ENCODE measurements around the gene AUTS2. TPM values are rescaled to one million over a fixed set of nuclear protein-coding genes. Genes with fewer than 3 reads are reported as not detected.

Gene AUTS2
- total RNA-seq, 3 donors from 2014 or later: 31.2 to 67.6 (median 36.5) TPM

DNA sequence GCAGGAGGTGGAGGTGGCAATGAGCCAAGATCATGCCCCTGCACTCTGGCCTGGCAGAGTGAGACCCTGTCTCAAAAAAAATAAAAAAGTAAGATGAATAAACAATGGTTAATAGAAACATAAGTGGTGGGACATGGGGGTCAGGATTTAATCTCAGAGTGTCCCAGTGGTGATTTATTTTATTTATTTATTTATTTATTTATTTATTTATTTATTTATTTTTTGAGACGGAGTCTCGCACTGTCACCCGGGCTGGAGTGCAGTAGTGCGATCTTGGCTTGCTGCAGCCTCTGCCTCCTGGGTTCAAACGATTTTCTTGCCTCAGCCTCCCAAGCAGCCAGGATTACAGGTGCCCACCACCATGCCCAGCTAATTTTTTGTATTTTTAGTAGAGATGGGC is 1051.0 kb downstream of the AUTS2 start:
- no peak for DNase-seq
- no peak for ATAC-seq
- H3K4me1 ChIP-seq (ENCODE audit: low read depth): no peaks in the 10 kb centered on the region
- no peaks in the 10 kb centered on the region for H3K36me3 ChIP-seq (ENCODE audit: low read depth)
- no peak overlapping the region for H3K4me3 ChIP-seq
- intact Hi-C loops (cut with DNase I, micrococcal nuclease): no loop called here
- no peaks in the 10 kb centered on the region for H3K9me3 ChIP-seq
- TF ChIP-seq, protein P1, sequence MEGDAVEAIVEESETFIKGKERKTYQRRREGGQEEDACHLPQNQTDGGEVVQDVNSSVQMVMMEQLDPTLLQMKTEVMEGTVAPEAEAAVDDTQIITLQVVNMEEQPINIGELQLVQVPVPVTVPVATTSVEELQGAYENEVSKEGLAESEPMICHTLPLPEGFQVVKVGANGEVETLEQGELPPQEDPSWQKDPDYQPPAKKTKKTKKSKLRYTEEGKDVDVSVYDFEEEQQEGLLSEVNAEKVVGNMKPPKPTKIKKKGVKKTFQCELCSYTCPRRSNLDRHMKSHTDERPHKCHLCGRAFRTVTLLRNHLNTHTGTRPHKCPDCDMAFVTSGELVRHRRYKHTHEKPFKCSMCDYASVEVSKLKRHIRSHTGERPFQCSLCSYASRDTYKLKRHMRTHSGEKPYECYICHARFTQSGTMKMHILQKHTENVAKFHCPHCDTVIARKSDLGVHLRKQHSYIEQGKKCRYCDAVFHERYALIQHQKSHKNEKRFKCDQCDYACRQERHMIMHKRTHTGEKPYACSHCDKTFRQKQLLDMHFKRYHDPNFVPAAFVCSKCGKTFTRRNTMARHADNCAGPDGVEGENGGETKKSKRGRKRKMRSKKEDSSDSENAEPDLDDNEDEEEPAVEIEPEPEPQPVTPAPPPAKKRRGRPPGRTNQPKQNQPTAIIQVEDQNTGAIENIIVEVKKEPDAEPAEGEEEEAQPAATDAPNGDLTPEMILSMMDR (IDR thresholded peaks at IDR 0.05): no peak

DNA sequence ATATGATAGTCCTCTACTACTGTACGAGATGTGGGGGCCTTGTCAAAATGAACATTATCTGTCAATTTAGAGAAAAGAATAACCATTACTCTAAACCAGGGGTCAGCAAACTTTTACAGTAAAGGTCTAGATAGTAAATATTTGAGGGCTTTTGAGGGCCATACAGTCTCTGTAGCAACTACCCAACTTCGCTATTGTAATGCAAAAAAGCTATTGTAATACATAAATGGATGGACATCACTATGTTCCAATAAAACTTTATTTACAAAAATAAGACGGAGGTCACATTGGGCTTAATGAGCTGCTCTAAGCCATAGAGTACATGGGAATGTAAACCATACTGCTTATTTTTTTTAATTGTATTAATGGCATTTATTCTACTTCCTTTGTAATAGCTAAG is 1055.9 kb downstream of the AUTS2 start:
- Histone ChIP-seq H3K4me1 (ENCODE audit: low read depth) (no peaks in the 10 kb centered on the region), H3K9me3 (no peaks in the 10 kb centered on the region), H3K36me3 (ENCODE audit: low read depth) (no peaks in the 10 kb centered on the region), H3K4me3 (no peak overlapping the region)
- intact Hi-C loops (cut with DNase I, micrococcal nuclease): no loop called here
- DNase-seq (no peak), ATAC-seq (no peak)
- TF ChIP-seq, protein P1 (IDR thresholded peaks at IDR 0.05): no peak

DNA sequence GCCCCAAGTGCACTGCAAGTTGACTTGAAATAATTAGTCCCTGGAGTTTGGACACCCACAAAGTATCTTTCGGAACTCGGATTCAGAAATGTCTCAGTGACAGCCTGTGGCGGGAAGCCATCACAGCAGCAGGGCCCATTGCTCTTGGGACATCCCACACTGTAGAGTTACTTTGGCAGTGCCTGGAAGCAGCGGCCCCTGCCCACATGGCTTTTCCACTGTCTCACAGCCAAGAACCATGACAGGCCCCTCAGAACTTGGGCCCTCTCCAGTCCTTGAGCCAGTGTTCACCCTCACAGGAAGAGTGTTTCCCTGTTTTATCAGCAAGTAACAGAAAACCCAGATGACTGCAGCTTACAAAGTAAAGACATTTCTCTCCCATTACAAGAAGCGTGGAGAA is 1056.7 kb downstream of the AUTS2 start:
- ATAC-seq: no peak

DNA sequence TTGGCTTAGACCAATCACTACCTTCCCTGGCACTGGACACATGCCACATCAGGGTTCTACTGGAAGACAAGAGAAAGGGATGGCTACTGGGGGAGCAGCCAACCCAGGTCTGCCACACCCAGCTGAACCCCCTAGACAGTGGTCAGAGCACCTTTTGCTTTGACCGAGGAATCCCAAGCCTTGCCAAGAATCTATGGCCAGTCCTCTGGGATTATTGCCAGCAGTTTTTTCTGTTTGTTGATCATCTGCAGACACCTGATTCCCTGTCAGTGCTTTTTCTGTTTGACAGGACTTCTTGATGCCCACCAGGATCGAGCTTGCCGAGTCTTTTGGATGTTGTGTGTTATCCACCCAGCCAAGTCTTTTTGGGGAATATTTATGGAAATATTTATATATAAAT is 1057.4 kb downstream of the AUTS2 start:
- Histone ChIP-seq H3K36me3 (ENCODE audit: low read depth) (no peaks in the 10 kb centered on the region), H3K4me1 (ENCODE audit: low read depth) (peaks cover 4% of the 10 kb centered on the region), H3K9me3 (no peaks in the 10 kb centered on the region), H3K4me3 (no peak overlapping the region)
- intact Hi-C loops (cut with DNase I, micrococcal nuclease): no loop called here
- no peak for DNase-seq
- TF ChIP-seq, protein P1 (IDR thresholded peaks at IDR 0.05): no peak
- ATAC-seq: no peak

More for the DNA sequence above, 1056.7 kb downstream of the AUTS2 start:
- DNase-seq: no peak
- Histone ChIP-seq H3K4me3 (no peak overlapping the region), H3K4me1 (ENCODE audit: low read depth) (no peaks in the 10 kb centered on the region), H3K36me3 (ENCODE audit: low read depth) (no peaks in the 10 kb centered on the region), H3K9me3 (no peaks in the 10 kb centered on the region)
- TF ChIP-seq, protein P1 (IDR thresholded peaks at IDR 0.05): no peak
- intact Hi-C loops (cut with DNase I, micrococcal nuclease): no loop called here

DNA sequence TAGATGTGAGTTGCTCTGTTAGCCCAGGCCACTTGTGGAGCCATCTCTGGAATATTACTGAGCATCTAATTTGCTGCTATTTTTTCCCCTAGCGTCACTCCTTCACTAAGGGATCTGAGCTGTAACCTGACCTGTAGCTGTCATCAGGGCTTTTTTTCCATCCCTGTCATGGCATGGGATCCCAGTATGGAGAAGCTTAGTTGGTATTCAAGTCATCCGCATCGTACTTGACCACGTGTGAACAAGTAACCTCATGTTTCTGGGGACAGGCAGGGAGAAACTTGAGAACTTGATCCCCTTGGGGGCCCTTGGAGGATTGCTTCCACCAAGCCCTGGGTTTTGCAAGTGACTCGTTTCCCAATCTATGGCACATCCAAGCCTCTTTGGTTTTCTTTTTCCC is 1059.3 kb downstream of the AUTS2 start:
- no peak for DNase-seq
- no peak for ATAC-seq
- H3K4me1 ChIP-seq (ENCODE audit: low read depth): peaks cover 5% of the 10 kb centered on the region
- intact Hi-C loops (cut with DNase I, micrococcal nuclease): no loop called here
- H3K4me3 ChIP-seq: no peak overlapping the region
- no peaks in the 10 kb centered on the region for H3K9me3 ChIP-seq
- H3K36me3 ChIP-seq (ENCODE audit: low read depth): no peaks in the 10 kb centered on the region
- TF ChIP-seq, protein P1 (IDR thresholded peaks at IDR 0.05): no peak

DNA sequence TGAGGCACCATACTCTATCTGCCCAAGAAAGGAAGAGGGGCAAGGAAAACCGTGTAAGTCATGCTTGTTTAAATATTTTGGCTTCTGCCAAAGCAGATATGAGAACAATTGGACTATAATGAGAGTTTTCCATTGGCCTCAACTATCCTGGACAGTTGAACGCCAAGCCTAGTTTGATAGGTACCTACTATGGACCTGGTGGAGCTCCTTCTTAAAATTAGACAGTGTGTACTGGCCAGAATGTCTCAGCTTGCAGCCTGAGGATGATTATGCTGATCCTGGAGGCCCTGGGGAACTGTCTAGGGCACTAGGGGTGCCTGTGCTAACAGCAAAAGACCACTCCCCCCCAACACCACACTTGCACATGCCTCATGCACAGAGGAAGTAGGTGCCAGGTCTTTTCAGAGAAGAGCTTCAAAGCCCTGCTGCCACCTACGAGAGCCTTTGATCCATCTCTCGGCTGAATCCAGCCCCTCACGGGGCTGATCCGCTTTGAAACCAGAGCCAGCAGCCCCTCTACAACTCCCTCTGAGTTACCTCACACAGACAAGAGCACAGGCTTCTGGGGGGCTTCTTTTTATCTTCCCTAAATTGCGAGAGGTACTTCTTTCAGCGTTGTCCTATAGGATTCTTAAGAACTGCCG is 1059.8 kb downstream of the AUTS2 start:
- no peak for DNase-seq
- TF ChIP-seq, protein P1 (IDR thresholded peaks at IDR 0.05): no peak
- Histone ChIP-seq H3K4me3 (no peak overlapping the region), H3K36me3 (ENCODE audit: low read depth) (no peaks in the 10 kb centered on the region), H3K9me3 (no peaks in the 10 kb centered on the region), H3K4me1 (ENCODE audit: low read depth) (peaks cover 5% of the 10 kb centered on the region)
- ATAC-seq: no peak
- intact Hi-C loops (cut with DNase I, micrococcal nuclease): no loop called here
